Loucy (cell line): ENCODE data around the gene ALAS1.

ENCODE experiments used
- CTCF ChIP-seq: fragments of 200-600 bp; sonication (generic); conservative IDR thresholded peaks from 2 replicates; pipeline ENCODE4 v1.5.1; 2014; ENCODE audit warnings: mild to moderate bottlenecking, antibody characterized with exemption, low read length
- EZH2phosphoT487 ChIP-seq: fragments of 200-600 bp; IDR thresholded peaks from 2 replicates; pipeline ENCODE4 v1.6.1; 2018; ENCODE audit warnings: antibody characterized with exemption, mild to moderate bottlenecking, moderate library complexity, borderline replicate concordance

- TF ChIP-seq CTCF: no peak
- TF ChIP-seq EZH2phosphoT487: no peak
Observed at GRCh38 chr3:52171514-52172261, 26.3 kb upstream of the ALAS1 start.
